HG03060 (cell line): ENCODE results near the gene BTBD19.
"Not testable (repeated sequence)": the region's sequence is repeated elsewhere in the genome, so short reads cannot be mapped to it uniquely, and the experiment has no call there.

Source experiments
- ATAC-seq: cut with Tn5 transposase; IDR thresholded peaks from one replicate; pipeline ENCODE4 v1.9.1; 2021; ENCODE audit warnings: low read depth, moderate number of reproducible peaks; ENCODE audit not compliant: unreplicated experiment

Gene BTBD19, protein sequence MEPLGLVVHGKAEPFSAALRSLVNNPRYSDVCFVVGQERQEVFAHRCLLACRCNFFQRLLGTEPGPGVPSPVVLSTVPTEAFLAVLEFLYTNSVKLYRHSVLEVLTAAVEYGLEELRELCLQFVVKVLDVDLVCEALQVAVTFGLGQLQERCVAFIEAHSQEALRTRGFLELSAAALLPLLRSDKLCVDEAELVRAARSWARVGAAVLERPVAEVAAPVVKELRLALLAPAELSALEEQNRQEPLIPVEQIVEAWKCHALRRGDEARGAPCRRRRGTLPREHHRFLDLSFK

DNA sequence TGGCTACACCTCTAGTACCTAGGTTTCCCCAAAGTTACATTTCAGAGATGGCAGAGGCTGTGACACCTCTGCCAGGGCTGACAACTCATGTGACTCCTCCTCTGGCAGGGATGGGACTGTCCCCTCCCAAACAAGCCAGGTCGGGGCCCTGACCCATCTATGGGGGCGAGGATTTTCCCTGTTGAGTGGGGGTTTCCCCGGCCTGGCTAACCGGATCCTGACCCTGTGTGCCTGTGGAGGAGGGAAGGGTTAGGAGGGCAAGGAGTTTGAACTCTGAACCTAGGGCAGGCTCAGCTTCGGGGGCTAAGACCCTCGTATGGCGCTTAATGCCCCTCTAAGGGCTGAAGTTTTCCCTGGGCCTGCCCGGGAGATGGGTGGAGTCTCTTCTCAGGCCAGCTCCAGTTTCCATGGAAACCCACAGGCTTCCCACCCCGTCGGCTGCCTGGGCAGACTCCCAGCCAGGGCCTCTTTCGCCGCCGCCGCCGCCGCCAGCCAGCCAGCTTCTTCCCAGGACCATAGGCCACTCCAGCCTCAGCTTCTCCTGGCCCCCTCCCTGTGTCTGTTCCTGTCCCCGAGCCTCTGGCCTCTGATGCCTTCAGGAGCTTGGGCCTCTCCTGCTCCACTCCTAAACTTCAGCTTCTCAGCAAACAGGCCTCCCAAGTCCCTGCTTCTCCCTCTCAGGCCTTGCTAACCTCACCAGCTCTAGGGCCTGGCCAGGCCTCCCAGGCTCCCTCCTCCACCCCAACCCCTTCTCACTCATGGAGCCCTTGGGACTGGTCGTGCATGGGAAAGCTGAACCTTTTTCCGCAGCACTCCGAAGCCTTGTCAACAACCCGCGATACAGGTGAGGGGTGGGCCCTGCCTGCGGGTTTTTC, at the start of gene BTBD19:
Gene BTBD19 (plus strand): TSS at position 461 of the 875 bp plus-strand sequence. CDS start 298 bp downstream, at position 759.
- no peak for ATAC-seq

DNA sequence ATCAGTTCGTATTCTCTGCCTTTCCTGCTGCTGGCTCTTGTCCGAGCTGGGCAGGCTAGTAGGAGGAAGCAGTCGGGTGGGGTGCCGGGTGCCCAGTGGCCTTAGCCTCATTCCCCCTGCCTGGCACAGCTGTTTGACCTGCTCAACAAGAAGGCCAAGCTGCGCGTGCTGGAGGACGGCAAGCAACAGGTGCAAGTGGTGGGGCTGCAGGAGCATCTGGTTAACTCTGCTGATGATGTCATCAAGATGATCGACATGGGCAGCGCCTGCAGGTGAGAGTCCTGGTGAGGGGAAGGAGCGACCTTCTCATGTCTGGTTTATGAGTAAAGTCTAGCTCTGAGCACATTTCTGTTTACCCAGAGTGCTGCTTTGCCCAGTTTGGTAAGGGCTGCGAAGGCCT, 49.2 kb upstream of the BTBD19 start:
- ATAC-seq: no peak

GRCh38 chr1:44760876-44761275, 47.4 kb upstream of the BTBD19 start:
- no peak for ATAC-seq

DNA sequence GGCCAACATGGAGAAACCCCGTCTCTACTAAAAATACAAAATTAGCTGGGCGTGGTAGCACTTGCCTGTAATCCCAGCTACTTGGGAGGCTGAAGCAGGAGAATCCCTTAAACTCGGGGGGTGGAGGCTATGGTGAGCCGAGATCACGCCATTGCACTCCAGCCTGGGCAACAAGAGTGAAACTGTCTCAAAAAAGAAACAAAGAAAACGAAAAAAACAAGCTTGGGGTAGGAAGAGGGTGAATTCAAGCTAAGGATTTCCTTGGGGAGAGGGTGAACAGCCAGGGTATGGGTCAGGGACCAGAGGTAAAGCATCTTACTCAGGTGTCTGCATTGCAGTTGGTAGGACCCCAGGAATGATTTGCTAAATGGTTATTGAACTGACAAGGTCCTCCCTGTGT, 41.9 kb upstream of the BTBD19 start:
- not testable (repeated sequence) for ATAC-seq

GRCh38 chr1:44775078-44775929, 33.0 kb upstream of the BTBD19 start, which contains the start of gene RPS8:
TSS of gene RPS8 (plus strand) at chr1:44775540. CDS start at chr1:44775597, 57 bp downstream.
- ATAC-seq: peak; percentile 69

DNA sequence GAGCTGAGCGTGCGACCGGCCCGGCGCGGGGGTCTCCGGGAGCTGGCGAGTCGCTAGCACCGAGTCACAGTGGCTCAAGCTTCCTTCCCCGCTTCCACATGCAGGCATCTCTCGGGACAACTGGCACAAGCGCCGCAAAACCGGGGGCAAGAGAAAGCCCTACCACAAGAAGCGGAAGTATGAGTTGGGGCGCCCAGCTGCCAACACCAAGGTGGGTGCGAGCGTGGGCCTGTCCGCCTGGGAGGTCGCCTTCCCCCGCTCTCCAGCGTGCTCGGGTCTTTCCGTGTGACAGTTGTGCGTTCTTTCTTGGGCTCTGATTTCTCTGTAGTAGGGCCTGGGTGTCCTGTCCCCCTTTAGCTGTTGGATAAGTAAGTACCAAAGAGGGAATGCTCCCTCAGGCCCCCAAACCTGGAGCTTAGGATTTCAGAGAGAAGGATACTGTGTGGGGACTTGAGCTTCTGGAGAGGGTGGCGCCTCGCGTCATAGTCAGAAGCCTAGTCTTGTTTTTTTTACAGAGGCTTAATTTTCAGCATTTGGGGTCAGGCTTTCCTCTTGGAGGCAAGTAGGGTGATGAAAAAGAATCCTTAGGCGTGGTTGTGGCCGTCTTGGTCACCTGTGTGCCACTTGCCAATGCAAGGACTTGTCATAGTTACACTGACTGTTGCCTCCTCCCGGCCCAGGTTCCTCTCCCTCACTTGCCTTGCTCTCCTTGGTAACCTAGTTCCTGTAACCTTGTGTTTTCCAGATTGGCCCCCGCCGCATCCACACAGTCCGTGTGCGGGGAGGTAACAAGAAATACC, 32.2 kb upstream of the BTBD19 start:
- ATAC-seq: no peak

DNA sequence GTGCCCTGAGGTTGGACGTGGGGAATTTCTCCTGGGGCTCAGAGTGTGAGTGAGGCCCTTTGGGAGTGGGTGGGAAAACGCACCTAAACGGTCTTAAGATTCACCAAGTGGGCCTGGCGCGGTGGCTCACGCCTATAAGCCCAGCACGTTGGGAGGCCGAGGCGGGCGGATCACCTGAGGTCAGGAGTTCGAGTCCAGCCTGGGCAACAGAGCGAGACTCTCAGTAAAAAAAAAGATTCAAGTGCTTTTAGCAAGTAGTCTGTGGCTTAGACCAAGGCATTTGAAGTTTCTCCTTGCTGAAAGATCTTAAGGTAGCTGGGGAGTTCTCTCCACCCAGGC, 31.6 kb upstream of the BTBD19 start:
- no peak for ATAC-seq

DNA sequence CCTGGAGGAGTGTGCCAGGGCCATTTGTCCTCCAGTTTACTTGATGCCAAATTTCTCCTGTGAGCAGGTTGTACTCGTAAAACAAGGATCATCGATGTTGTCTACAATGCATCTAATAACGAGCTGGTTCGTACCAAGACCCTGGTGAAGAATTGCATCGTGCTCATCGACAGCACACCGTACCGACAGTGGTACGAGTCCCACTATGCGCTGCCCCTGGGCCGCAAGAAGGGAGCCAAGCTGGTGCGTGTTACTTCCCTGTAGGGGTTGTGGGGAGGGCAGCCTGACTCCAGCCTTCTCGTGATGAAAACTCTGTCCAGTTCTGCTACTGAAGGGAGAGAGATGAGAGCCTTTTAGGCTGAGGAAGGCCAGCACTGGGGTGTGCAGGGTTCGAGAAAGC, 30.8 kb upstream of the BTBD19 start:
- ATAC-seq: no peak

GRCh38 chr1:44777969-44778635, 30.2 kb upstream of the BTBD19 start:
- no peak for ATAC-seq

DNA sequence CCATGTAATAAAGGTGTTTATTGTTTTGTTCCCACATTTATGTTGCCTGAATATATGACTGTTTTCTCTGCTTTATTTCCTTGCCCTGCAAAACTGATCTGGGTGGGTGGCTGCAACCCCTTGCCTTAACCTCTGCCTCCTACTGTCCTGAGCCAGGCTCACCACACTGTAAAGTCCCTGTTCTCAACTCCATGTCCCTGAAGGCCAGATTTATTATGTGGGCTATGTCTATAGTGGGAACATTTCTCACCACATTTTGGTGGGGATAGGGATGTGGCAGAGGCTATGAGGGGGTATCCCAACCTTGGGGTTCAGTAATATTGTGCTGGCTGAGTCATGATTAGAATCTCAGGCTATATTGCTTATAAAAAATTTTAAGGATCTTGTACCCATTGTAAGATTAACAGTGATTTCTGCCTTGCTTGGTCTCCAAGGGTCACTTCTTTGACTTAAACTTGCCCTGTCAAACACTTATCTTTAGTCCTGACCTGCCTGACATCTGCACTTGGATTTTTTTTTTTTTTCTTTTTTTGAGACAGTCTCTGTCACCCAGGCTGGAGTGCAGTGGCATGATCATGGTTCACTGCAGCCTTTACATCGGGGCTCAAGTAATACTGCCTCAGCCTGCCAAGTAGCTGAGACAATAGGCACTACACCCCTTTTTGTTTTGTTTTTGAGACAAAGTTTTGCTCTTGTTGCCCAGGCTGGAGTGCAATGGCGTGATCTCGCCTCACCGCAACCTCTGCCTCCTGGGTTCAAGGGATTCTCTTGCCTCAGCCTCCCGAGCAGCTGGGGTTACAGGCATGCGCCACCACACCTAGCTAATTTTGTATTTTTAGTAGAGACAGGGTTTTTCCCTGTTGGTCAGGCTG, 29.4 kb upstream of the BTBD19 start:
- no peak for ATAC-seq

DNA sequence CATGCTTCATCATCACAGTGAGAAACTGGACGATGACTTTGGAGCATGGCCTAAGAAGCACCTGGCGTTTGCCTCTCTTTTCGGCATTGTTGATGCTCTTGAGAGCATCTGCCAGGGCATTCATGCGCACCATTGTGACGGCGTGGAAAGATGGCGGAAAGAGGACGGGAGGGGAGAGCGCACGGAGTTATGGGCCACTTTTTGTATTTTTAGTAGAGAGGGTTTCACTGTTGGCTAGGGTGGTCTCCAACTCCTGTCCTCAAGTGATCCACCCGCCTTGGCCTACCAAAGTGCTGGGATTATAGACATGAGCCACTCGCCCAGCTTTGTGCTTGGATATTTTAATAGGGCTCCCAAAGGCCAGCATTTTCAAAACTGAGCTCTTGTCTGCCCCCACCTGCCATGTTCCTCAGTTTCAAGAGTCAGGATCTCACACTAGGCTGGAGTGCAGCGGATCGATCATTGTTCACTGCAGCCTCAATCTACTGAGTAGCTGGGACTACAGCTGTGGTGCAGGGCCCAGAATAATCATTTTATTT, 27.7 kb upstream of the BTBD19 start:
- no peak for ATAC-seq

- no peak for ATAC-seq
Measured at GRCh38 chr1:44783697-44784093, 24.6 kb upstream of the BTBD19 start.

GRCh38 chr1:44784094-44785028, 24.0 kb upstream of the BTBD19 start:
- ATAC-seq: no peak

- ATAC-seq: no peak
Measured at GRCh38 chr1:44785029-44785380, 23.3 kb upstream of the BTBD19 start.

- ATAC-seq: no peak
Measured at GRCh38 chr1:44785501-44786137, 22.7 kb upstream of the BTBD19 start.

DNA sequence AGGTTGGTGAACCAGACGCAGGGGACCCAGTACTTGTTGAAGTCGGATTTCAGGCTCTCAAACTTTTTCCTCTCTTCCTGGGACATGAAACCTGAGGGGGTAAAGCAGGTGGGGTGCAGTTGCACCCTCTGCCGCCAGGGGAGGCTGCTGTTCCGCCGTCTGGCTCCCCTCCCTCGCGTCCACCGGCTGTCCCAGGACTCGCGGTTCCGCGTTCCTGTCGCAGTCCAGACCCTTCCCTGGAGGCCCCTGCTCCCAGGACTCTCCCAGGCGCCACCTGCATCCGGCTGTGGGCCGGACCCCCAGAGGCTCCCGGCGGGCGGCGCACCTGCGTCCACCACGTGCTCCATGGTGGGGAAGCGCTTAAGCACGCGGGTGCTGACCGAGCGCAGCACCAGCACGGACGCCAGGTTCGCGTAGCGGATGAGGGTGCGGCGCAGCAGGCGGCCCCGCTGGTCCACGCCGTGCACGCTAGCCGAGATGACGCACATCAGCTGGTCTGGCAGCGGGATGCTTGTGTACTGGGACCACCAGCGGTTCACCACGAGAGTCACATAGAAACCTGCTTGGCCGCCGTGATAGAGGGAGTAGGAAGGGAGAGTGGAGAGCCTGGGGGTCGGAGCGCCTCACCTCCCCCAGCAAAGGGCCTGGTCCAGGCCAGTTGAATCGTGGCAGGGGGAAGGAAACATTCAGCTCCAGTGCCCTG, 22.0 kb upstream of the BTBD19 start:
- ATAC-seq: no peak
